Skeletal muscle cell (primary cell): Measurements from ENCODE around the gene VWA3B.
"Not testable (repeated sequence)": the region's sequence is repeated elsewhere in the genome, so short reads cannot be mapped to it uniquely, and the experiment has no call there.

Experiments
- DNase-seq: peaks from one replicate; pipeline ENCODE4 v3.0.0-alpha.2; 2010; ENCODE audit warnings: low read depth
- H3K4me3 ChIP-seq: 2 replicates; pipeline ENCODE4 v1.5.1; 2011; ENCODE audit warnings: low read depth, mild to moderate bottlenecking, control low read depth, low read length, moderate library complexity

VWA3B gene

DNA sequence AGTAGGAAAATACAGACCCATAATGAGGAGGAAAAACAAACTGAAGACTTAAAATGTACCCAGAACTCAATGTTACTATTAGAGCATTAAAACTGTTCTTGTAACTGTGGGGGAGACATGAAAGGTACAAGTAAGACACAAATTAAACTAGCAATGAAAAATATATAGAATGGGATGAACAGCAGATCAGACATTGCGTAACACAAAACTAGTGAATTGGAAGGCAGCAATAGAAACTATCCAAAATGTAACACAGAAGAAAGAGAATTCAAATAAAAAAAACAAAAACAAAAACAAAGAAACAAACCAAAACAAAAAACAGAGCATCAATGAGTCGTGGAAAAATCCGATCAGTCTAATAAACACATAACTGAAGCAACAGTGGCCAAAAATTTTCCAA lies 132.2 kb downstream of the VWA3B start:
- DNase-seq = no peak
- H3K4me3 ChIP-seq = no peak overlapping the region

DNA sequence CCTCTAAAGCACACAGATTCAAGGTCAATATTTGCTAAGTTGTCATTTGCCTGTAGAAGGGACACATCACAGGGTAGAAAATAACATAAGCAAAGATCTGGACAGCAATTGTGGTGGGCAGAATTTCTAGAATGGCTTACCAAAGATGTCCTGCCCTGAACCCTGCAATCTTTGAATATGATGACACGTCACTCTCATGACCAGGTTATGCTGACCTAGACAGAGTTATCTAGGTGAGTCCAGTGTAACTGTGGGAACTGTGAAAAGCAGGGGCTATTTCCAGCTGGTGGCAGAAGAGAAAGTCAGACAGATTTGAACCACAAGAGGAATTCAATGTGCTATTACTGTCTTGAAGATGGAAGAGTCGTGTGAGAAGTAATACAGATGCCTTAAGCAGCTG lies 147.0 kb downstream of the VWA3B start:
- H3K4me3 ChIP-seq = no peak overlapping the region
- no peak for DNase-seq

DNA sequence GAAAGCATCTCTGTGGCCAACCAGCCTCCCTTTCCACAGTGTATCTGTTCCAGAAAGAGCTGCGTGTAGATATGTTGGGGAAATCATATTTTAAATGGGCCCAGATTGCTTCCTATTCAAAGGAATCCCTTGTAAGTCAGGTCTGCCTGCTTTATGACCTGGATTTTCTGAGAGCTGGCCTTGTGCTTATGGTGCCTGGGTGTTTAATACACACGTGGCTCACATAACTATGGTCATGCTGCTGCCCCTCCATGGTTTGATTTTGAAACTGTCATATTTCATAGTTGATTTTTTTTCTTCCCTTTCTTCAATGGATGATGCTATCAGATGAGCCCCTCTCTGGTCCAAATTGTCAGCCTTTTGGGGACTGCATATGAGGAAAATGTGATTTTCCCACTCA lies 147.8 kb downstream of the VWA3B start:
- no peak for DNase-seq

DNA sequence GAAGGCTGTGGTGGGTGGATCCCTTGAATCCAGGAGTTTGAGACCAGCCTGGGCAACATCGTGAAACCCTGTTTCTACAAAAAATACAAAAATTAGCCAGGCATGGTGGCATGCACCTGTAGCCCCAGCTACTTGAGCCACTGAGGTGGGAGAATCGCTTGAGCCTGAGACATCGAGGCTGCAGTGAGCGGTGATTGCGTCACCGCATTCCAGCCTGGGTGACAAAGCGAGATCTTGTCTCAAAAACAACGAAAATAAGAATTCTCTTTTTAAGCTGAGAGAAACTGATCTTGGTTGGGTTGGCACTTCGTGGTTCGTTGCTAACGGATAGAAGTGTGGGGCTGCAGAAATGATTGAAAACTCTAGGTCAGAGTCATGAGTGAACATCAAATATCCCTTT lies 150.0 kb downstream of the VWA3B start:
- DNase-seq = no peak
- no peak overlapping the region for H3K4me3 ChIP-seq

More for the DNA sequence above, 147.8 kb downstream of the VWA3B start:
- H3K4me3 ChIP-seq = no peak overlapping the region

DNA sequence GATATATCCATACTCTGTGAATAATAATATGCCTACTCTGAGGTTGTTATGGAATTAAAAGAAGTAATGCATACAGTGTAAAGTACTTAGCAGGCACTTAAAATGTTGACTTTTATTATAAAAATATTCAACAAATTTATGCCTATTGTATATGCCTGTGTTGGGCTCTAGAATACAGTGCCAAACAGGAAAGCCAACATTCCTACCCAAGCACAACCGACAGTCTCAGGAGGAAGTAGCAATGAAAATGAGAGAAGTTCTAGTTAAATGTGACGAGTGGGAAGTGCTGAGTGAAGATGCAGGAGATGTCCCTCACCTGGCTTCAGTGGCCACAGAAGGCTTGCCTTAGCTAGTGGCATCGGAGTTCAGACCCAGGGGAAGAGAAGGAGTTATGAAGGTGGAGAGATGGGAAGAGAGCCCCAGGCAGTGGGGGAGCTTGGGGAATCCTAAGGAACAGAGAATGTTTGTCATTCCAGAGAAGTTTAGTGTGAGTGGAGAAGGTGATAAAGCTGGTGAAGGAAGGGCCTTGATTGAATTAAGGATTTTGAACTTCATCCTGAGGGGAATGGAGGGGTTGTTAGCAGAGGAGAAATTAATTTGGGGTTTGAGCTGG lies 153.9 kb downstream of the VWA3B start:
- H3K4me3 ChIP-seq = no peak overlapping the region
- DNase-seq = no peak

DNA sequence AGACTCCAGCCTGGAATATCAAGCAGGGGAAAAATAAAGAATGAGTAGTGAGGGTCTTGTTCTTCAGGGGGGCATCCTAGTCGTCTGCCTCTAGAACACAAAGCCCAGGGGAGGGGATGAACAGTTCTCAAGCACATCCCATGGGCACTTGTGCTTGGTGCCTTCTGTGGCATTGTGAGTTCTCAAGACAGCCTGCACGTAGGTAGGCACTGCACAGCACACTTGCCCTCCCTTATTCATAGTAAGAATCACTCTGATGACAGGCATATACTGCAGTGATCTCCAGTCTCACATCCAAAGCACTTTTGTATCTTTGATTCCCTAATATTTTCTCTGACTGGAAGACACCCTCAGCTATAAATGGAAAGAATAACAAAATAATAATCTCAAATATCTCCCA lies 154.6 kb downstream of the VWA3B start:
- no peak for DNase-seq

DNA sequence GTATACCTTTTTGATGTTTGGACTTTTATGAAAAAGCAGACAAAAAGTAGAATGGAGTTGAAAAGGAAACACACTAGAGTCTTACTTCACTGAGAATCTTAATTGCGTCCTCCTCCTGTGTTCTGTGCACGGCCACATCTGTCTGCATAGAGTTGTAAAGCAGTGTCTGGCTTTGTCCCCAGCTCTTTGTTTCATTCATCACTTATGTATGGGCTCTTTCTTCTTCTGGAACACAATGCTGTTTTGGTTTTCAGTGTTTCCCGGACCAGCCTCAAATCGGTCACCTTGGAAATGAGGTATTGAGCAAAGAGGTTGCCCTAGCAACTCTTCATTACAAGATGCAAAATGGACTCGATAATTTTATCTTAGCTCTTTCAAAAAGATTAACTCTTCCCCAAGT lies 155.0 kb downstream of the VWA3B start:
- H3K4me3 ChIP-seq = no peak overlapping the region
- no peak for DNase-seq

More for the DNA sequence above, 154.6 kb downstream of the VWA3B start:
- H3K4me3 ChIP-seq = no peak overlapping the region

DNA sequence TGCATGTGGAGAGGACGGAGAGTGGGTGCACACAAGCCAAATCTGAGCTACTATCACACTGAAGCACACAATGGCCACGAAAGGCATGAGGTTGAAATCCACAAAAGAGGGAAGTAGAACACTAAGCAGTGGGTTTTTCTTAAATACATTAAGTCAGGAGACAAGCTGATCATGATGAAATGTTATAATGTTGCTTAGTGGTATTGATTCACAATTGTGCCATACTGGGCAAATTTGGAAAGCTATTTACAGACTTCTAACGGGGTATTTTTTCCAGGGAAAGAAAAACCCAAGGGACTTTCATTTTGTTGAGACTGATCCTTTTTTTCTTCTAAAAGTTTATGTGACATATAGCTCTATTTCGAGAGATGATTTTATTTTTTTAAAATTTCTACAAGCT lies 158.5 kb downstream of the VWA3B start:
- no peak for DNase-seq
- no peak overlapping the region for H3K4me3 ChIP-seq

DNA sequence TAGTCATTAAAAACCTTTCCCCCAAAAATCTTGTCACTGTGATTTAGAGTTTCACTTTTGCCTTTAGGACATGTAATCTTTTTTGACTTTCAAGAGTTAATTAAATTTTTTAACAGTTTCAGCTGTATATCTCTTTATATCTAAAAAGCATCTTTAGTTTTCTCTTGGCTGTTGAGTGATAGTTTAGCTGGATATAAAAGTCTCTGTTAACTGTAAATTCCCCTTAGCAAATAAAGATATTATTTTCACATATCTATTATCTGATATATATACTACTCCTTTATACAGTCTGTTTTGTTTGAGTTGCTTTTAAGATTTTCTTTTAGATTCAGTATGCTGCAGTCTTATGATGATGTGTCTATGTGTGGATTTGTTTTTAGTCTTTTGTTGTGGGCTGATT lies 160.4 kb downstream of the VWA3B start:
- H3K4me3 ChIP-seq = no peak overlapping the region
- DNase-seq = no peak

DNA sequence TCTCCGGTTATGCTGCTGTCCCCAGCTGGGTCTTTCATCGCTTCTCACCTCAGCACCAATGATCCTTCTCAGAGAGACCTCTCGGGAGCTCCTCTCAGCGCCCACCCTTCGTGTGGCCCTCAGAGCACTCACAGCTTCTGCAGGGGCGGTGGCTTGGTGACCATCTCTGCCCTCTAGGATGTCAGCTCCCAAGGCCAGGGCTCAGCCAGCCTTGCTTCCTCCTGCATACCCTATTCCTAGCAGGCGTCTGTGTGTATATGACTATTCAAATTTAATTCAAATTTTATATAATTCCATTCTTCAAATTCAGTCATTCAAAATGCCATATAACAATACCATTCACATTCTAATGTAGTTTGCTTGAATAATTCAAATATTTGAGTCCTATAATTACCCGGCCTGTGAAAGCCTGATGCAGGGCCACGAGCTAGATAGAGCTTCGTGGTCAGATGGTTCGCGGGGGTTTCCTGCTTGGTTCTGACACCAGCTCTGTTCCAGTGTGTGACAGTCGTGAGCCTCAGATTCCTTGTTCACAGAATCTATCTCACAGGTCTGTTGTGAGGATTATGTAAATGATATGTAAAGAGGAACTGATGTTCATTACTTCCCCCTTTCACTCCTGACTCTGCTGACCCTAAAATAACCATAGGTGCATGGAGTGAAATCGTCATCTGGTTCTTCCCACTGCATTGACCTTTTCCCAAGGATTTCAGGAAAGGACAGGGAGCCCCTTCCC lies 165.2 kb downstream of the VWA3B start:
- DNase-seq = no peak
- H3K4me3 ChIP-seq = no peak overlapping the region

DNA sequence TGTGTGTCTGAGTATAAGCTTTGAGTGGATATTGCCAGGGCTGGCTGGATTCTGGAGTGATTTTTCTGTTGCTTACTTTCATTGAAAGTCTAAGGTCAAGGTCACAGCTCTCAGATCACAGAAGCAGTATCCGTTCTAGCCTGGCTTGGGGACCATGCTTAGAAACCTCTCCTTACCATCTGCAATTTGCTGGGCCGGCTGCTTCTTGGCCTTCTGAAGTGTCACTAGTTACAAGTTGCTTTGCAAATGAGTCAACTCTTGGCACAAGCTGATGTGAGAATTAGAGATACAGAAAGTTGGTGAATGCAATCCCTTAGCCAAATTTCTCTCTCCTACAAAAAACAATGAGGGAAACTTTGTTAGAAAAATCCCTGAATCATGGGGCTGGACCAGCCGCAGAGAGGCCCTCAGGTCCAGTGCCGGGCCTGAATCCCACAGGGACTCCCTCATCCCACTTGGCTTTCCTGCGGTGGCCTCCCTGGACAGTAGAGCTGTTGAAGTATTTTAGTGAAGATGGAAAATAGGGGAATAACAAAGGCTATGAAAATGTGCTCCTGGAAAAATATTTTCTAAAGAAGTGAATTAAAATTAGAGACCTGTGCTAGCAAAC lies 166.6 kb downstream of the VWA3B start:
- peak; percentile 1 for DNase-seq

DNA sequence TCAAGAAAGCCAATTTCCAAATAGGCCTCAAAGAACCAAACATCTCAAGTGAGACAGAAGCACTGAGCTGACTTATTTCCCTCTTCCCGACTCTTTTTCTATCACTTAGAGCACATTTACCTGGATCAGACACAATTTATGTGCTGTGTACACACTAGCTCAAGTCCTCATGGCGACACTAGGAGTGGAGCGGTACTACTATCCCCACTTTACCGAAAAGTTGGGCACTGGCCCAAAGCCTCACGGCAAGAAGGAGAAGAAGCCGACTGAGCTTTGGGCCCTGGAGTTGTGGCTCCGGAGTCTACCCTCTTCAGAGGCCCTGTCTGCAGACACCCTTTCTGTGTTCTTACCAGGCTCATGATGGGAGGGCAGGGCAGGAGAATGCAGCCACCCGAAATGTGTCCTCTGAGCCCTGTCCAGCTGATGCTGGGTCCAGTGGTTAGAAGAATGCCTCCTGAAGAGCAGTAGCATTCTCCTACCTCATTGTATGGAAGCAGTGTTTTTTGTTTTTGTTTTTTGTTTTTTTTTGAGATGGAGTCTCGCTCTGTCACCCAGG lies 167.6 kb downstream of the VWA3B start:
- H3K4me3 ChIP-seq = no peak overlapping the region
- no peak for DNase-seq

More for the DNA sequence above, 166.6 kb downstream of the VWA3B start:
- H3K4me3 ChIP-seq = no peak overlapping the region

DNA sequence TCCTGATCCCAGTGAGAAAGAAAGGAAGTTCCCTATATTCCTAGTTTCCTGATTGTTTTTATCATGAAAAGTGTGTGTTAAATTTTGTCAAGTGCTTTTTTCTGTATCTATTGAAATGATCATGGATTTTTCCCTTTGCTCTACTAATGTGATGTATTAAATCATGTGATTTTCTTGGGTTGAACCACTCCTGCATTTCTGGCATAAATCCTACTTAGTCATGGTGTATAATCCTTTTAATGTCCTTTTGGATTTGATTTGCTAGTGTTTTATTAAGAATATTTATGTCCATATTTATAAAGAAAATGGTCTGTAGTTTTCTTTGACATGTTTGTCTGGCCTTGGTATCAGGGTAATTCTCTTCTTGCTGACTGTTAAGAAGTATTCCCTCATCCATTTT lies 171.9 kb downstream of the VWA3B start:
- no peak overlapping the region for H3K4me3 ChIP-seq
- no peak for DNase-seq

DNA sequence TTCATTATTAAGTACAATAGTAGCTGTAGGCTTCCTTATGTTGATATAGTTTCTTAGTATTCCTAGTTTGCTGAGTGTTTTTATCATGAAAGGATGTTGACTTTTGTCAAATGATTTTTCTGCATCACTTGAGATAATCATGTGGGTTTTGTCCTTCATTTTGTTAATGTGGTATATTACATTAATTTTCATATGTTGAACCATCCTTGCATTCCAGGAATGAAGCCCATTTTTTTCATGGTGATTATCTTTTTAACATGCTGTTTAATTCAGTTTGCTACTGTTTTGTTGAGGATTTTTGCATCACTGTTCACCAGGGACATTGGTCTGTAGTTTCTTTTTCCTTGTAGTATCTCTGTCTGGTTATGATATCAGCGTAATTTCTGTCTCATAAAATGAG lies 176.4 kb downstream of the VWA3B start:
- H3K4me3 ChIP-seq = no peak overlapping the region
- DNase-seq = no peak

DNA sequence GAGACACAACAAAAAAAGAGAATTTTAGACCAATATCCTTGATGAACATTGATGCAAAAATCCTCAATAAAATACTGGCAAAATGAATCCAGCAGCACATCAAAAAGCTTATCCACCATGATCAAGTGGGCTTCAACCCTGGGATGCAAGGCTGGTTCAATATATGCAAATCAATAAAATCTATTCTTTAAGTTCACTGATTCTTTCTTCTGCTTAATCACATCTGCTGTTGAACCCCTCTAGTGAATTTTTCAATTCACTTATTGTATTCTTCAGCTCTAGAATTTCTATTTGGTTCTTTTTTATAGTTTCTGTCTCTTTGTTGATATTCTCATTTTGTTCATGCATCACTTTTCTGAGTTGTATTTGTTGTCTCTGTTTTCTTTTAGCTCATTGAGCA lies 181.3 kb downstream of the VWA3B start:
- DNase-seq, H3K4me3 ChIP-seq: not testable (repeated sequence)

DNA sequence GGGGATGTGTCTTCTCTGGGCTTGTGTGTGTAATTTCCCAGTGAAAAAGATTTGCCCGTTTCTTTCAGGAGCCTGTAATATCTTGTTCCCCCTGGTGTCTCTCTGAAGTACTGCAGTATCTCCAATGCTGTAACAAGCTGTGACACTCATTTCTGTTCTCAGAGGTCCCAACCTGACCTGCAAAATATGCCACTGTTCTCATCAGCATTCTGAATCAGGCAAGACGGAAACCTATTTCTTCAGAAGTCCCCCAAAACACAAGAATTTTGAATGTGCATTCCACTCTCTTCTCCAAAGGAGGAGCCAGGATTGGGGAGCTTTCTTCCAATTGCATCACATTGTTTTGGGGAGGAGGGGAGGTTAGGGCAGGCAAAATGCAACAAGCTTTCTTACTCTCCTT lies 182.3 kb downstream of the VWA3B start:
- DNase-seq = no peak
- H3K4me3 ChIP-seq = no peak overlapping the region

DNA sequence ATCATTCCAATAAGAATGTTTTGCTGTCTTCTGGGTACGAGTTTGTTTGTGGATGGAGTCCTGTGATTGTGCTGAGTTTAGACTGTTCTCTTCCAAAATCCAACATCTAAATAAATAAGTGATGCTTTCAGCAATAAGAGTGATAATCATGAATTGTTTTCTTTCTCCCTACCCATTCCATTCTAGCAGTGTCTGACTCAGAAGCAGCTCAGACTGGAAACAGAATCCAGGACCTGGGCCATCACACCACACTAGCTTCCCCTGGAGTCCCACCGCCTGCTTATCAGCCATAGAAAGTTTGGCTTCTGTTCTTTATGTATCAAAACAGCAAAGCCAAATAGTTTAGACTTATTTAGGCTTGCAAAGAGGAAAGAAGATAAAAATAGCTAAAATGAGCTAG lies 182.9 kb downstream of the VWA3B start:
- H3K4me3 ChIP-seq = no peak overlapping the region
- DNase-seq = no peak

DNA sequence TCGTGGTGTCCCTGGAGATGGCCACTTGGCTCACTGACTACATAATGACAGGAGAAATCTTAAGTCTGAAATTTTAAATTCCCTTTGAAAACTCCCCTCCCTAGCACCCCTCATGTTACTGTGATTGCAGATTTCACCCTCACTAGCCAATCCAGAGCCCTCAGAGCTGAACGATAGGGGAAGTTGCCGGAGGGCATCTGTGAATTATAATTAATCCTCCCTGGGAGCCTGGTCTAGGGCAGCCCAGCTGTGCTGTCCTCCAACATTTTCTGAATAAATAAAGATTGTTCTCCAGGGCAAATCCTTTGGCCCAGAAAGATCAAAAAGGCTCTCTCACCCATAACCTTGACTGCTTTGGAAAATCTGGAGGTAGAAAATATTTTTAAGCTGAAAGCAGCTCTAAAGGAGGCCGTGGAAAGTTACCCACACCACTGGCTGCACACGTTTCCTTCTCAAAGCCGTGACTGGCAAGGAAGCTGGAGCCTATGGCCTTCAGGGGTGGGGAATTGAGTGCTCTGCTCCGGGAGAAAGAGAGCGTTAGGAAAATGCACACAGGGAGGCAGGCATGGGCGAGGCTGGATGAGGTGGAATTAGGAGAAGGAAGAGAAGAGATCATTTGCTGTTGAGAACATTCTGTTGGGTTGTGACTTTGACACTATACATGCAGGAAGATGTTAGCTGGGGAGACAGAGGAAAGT lies 190.3 kb downstream of the VWA3B start:
- no peak for DNase-seq
- H3K4me3 ChIP-seq = no peak overlapping the region

DNA sequence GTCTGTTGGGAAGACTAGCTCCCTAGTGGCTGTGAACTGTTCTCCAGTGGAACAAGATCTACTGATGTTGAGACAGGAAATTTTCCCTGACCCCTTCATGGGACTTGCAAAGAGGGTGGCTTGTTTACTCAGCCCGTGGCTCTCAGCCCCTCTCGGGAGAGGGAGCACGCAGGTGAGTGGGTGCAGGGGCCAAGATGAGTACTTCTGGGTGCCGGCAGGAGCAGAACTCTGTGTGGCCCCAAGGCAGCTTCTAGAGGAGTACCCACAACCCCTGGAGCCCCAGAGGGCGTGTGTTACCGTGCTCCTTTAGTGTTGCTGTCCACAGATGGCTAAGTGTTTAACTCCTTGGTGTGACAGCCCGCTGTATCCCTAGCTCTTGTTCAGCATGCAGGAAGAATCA lies 191.1 kb downstream of the VWA3B start:
- DNase-seq = no peak
- H3K4me3 ChIP-seq = no peak overlapping the region
